Karpas-422 (cell line): ENCODE data around the gene LINS1. TPM values are rescaled to one million over a fixed set of nuclear protein-coding genes. Genes with fewer than 3 reads are reported as not detected.

Experiments used
- DNase-seq: peaks from one replicate; pipeline ENCODE4 v3.0.0-alpha.2; 2015
- H2AFZ ChIP-seq: fragments of 200-600 bp; sonication (generic); 2 replicates; pipeline ENCODE4 v1.6.1; 2014; ENCODE audit warnings: antibody characterized with exemption, low read length, mixed read lengths
- H3K27ac ChIP-seq: fragments of 200-600 bp; sonication (generic); 2 replicates; pipeline ENCODE4 v1.5.1; 2014; ENCODE audit warnings: mild to moderate bottlenecking, low read length, moderate library complexity
- H3K27me3 ChIP-seq: fragments of 200-600 bp; sonication (generic); 2 replicates; pipeline ENCODE4 v1.6.1; 2014; ENCODE audit warnings: low read length, mixed read lengths
- H3K36me3 ChIP-seq: fragments of 200-600 bp; sonication (generic); 2 replicates; pipeline ENCODE4 v1.6.1; 2014; ENCODE audit warnings: low read length, mixed read lengths; ENCODE audit not compliant: insufficient read depth
- H3K4me1 ChIP-seq: fragments of 200-600 bp; sonication (generic); 2 replicates; pipeline ENCODE4 v1.6.1; 2014; ENCODE audit warnings: mild to moderate bottlenecking, low read length, mixed read lengths
- H3K4me2 ChIP-seq: fragments of 200-600 bp; sonication (generic); 2 replicates; pipeline ENCODE4 v1.6.1; 2014; ENCODE audit warnings: low read length, low read depth, mild to moderate bottlenecking; ENCODE audit not compliant: poor library complexity, severe bottlenecking
- H3K4me3 ChIP-seq: fragments of 200-600 bp; sonication (generic); 2 replicates; pipeline ENCODE4 v1.5.1; 2014; ENCODE audit warnings: mild to moderate bottlenecking, antibody characterized with exemption, low read length, mixed read lengths
- H3K79me2 ChIP-seq: fragments of 200-600 bp; sonication (generic); 2 replicates; pipeline ENCODE4 v1.6.1; 2014; ENCODE audit warnings: mild to moderate bottlenecking, low read length, mixed read lengths
- H3K9ac ChIP-seq: fragments of 200-600 bp; sonication (generic); 2 replicates; pipeline ENCODE4 v1.6.0; 2014; ENCODE audit warnings: low read length
- H3K9me2 ChIP-seq: fragments of 200-600 bp; sonication (generic), shearing (Covaris generic); replicated peaks from 2 replicates; pipeline ENCODE4 v1.6.0; 2014; ENCODE audit warnings: mild to moderate bottlenecking, low read length, moderate library complexity; ENCODE audit not compliant: insufficient read depth
- H3K9me3 ChIP-seq: fragments of 300-700, 200-600 bp; sonication (generic); 2 replicates; pipeline ENCODE4 v1.6.1; 2014; ENCODE audit warnings: low read length, mixed read lengths
- H4K20me1 ChIP-seq: fragments of 200-600 bp; sonication (generic); 2 replicates; pipeline ENCODE4 v1.6.1; 2014; ENCODE audit warnings: mild to moderate bottlenecking, antibody characterized with exemption, low read length, low read depth; ENCODE audit not compliant: insufficient read depth
- total RNA-seq: library from RNA; depleted of rRNA; stranded (reverse); fragments of >200 nt; shearing (Covaris generic); gene quantifications from 2 replicates; pipeline ENCODE4 v1.2.3, GENCODE V29; 2014; ENCODE audit warnings: low replicate concordance

The LINS1 gene
- total RNA-seq, 1 experiment from 2014 or later: 31.7 TPM

DNA sequence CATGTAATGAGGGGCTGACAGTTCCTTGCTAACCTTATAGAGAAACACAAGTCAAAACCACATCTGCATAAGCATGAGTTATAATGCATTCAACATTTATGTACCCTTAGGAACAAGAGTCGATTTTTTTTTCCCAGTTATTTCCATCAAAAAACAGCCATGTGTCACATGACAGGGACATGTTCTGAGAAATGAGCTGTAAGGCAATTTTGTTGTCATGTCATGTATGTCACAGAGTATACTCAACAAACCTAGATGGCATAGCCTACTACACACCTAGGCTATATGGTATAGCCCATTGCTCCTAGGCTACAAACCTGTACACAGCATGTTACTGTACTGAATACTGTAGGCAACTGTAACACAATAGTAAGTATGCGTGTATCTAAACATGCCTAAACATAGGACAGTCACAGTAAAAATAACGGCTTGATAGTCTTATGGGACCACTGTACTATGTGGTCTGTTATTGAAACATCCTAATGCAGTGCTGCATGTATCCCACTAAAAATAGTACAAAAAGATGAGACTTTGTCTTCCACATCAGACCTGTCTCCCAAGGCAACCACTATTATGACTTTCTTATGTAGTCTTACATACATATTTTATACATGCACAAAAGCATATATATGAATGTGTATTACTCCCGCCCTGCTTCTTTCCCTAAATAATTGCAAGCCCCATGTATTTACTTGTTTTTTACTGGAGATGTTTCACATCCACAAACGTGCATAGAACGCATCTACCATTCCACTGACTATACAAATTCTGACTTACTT lies 34.9 kb downstream of the LINS1 start:
- Histone ChIP-seq H3K36me3 (peaks cover 8% of the 10 kb centered on the region; the same call in 1 of the 2 replicates), H3K9me3 (no peaks in the 10 kb centered on the region), H3K9me2 (no peaks in the 10 kb centered on the region), H2AFZ (no peak overlapping the region), H3K79me2 (no peaks in the 10 kb centered on the region), H3K9ac (no peak overlapping the region), H3K4me2 (no peak overlapping the region), H3K27me3 (no peaks in the 10 kb centered on the region), H4K20me1 (no peaks in the 10 kb centered on the region), H3K4me3 (no peak overlapping the region), H3K4me1 (no peaks in the 10 kb centered on the region), H3K27ac (no peak overlapping the region)
- DNase-seq: peak; percentile 29

DNA sequence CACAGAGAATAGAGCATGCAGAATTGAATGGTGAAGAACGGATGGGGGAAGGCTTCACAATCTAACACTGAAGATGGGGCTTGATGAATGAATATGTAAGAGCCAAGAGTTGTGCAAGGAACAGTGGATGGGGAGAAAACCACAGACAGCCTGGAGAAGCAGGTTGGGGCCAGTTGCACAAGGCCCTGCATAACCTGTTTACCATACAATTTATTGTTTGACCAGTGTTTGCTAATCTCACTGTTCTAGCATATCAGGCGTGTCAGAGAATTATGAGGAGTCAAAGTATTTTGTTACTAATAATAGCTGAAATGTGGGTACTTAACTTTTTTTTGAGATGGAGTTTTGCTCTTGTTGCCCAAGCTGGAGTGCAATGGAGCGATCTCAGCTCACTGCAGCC lies 36.4 kb downstream of the LINS1 start:
- Histone ChIP-seq H4K20me1 (no peaks in the 10 kb centered on the region), H3K4me2 (no peak overlapping the region), H3K27ac (no peak overlapping the region), H3K27me3 (no peaks in the 10 kb centered on the region), H3K9me2 (no peaks in the 10 kb centered on the region), H3K79me2 (no peaks in the 10 kb centered on the region), H3K9me3 (no peaks in the 10 kb centered on the region), H3K4me3 (no peak overlapping the region), H3K36me3 (no peaks in the 10 kb centered on the region), H3K4me1 (no peaks in the 10 kb centered on the region), H3K9ac (no peak overlapping the region), H2AFZ (no peak overlapping the region)
- DNase-seq: no peak

DNA sequence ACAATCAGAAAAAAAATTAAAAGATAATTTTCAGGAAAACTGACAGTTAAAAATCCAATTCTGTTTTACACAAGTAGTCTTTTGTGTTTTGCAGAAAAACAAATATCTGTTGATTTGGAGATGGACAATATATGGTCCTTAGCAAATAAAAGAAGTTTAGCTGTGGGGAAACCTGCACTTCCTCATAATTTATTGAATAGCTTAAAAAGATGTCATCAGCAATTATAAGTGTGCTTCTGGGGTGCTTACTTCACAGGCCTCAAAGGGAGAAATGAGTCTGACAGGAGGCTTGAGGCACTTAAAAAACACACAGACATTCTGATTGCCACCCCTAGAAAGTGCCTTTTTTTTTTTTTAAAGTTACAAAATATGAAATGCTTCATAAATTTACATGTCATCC lies 41.7 kb downstream of the LINS1 start:
- no peak overlapping the region for H3K9ac ChIP-seq
- DNase-seq: peak; percentile 34
- no peaks in the 10 kb centered on the region for H3K9me2 ChIP-seq
- H3K4me3 ChIP-seq: no peak overlapping the region
- H3K27ac ChIP-seq: no peak overlapping the region
- no peaks in the 10 kb centered on the region for H3K27me3 ChIP-seq
- H3K36me3 ChIP-seq: no peaks in the 10 kb centered on the region
- no peak overlapping the region for H2AFZ ChIP-seq
- H3K4me2 ChIP-seq: no peak overlapping the region
- no peaks in the 10 kb centered on the region for H4K20me1 ChIP-seq
- no peaks in the 10 kb centered on the region for H3K4me1 ChIP-seq
- H3K9me3 ChIP-seq: no peaks in the 10 kb centered on the region
- H3K79me2 ChIP-seq: no peaks in the 10 kb centered on the region

DNA sequence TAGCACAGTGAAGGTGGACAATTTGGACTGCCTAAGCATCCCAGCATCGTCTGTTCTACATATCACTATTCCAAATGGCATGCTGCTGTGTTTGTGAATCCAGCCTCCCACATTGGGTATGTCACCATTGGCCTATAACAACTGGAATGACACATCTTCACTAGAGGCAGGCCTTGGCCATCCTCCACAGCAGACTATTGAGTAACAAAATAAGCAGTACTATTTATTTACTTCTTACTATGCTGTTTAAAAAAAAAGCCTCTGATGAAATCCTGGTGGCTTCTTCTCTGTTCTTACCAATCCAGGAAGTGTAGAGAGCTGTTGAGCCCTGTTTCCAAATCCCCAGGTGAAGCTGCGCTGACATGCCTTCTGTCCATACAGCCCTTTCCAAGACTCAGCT lies 42.7 kb downstream of the LINS1 start:
- H3K9me3 ChIP-seq: no peaks in the 10 kb centered on the region
- no peak for DNase-seq
- H3K27me3 ChIP-seq: no peaks in the 10 kb centered on the region
- no peaks in the 10 kb centered on the region for H4K20me1 ChIP-seq
- H3K79me2 ChIP-seq: no peaks in the 10 kb centered on the region
- no peak overlapping the region for H3K9ac ChIP-seq
- no peaks in the 10 kb centered on the region for H3K36me3 ChIP-seq
- no peak overlapping the region for H2AFZ ChIP-seq
- no peak overlapping the region for H3K4me2 ChIP-seq
- no peaks in the 10 kb centered on the region for H3K9me2 ChIP-seq
- H3K4me1 ChIP-seq: no peaks in the 10 kb centered on the region
- H3K4me3 ChIP-seq: no peak overlapping the region
- H3K27ac ChIP-seq: no peak overlapping the region

DNA sequence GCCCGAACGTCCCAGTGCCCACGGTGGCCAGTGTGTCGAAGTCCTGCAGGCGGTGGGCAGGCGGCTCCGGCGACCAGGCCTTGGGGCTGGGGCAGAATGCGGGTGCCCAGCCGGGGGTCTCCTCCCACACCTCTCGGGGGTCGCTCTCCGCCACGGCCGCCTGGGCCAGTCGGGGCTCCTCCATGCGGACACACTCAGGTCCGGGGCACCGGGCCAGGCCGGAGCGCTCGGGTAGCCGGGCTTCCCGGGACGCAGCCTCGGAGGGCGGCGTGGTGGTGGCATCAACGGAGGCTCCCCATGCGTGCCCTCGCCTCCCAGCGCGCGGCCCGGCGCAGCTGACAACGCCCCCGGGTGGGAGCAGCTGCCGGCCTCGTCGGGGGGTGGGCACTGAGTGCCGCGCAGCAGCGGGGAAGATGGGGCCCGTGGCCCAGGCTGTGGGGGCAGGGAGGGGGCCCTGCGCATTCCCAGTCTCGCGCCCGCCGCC lies 43.2 kb downstream of the LINS1 start:
- H3K27ac ChIP-seq: no peak overlapping the region

DNA sequence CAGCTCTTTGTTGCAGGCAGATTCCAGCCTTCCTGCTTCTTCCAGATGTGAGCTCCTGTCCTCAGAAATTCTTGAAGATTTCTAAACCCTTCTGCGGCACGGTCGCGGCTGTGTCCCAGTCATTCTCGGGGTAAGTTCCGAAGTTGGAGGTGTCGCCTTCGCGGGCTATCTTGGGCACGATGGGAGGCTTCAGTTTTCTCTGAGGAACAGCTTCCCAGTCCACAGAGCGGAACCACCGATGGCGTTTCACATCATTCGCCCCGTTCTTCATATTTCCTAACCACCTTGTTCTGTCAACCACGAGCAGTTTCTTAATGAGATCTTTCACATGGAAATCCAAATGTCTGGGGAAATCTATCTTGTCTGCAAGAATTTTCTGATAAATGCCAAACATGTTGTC lies 48.5 kb downstream of the LINS1 start:
- no peaks in the 10 kb centered on the region for H3K36me3 ChIP-seq
- no peak overlapping the region for H3K27ac ChIP-seq
- H3K9me3 ChIP-seq: no peaks in the 10 kb centered on the region
- H3K4me1 ChIP-seq: no peaks in the 10 kb centered on the region
- DNase-seq: no peak
- H3K4me3 ChIP-seq: no peak overlapping the region
- H3K4me2 ChIP-seq: no peak overlapping the region
- H4K20me1 ChIP-seq: no peaks in the 10 kb centered on the region
- H3K27me3 ChIP-seq: no peaks in the 10 kb centered on the region
- no peak overlapping the region for H3K9ac ChIP-seq
- no peak overlapping the region for H2AFZ ChIP-seq
- no peaks in the 10 kb centered on the region for H3K9me2 ChIP-seq
- H3K79me2 ChIP-seq: no peaks in the 10 kb centered on the region

More for the DNA sequence above, 43.2 kb downstream of the LINS1 start:
- Histone ChIP-seq H4K20me1 (no peaks in the 10 kb centered on the region), H2AFZ (no peak overlapping the region), H3K4me3 (no peak overlapping the region), H3K4me2 (no peak overlapping the region), H3K27me3 (no peaks in the 10 kb centered on the region), H3K4me1 (no peaks in the 10 kb centered on the region), H3K9me3 (no peaks in the 10 kb centered on the region), H3K79me2 (no peaks in the 10 kb centered on the region), H3K36me3 (no peaks in the 10 kb centered on the region), H3K9ac (no peak overlapping the region), H3K9me2 (no peaks in the 10 kb centered on the region)
- DNase-seq: no peak

DNA sequence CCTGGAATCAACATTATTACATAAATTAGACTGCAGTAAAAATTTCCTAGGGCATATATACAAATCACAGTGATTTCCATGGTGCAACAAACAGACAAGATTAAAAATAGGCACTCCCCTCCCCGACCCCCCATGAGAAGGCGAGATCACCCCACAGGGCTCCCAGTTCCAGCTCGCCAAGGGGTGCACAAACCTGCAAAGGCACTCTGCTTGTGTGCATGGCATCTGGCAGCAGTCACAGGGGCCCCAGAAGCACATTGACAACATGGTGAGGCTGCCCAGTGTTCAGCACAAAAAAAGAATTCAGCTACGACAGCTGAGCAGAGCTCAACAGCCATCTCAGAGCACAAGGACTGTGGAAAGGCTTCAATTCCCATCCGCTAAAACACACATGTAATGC lies 54.0 kb downstream of the LINS1 start:
- Histone ChIP-seq H4K20me1 (no peaks in the 10 kb centered on the region), H3K27me3 (no peaks in the 10 kb centered on the region), H3K4me2 (no peak overlapping the region), H3K9ac (no peak overlapping the region), H3K9me3 (no peaks in the 10 kb centered on the region), H3K9me2 (no peaks in the 10 kb centered on the region), H2AFZ (no peak overlapping the region), H3K79me2 (no peaks in the 10 kb centered on the region), H3K27ac (no peak overlapping the region), H3K4me1 (no peaks in the 10 kb centered on the region), H3K36me3 (no peaks in the 10 kb centered on the region), H3K4me3 (no peak overlapping the region)
- DNase-seq: no peak

DNA sequence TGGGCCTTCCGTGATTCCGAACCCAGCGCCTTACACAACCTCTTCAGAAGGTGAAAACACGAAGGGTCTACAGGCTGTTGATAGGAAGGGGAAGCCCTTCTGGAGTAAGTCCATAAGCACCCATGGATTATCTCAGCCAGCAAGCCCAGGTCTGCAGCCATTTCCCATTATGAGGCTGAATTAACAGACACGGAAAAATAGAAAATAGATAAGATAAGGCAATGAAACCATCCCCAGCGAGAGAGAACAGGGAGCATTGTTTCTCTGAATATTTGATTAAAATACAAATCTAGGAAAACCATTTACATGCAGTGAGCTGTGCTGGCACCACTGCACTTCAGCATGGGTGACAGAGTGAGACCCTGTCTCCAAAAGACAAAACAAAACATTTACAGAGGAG lies 57.0 kb downstream of the LINS1 start:
- Histone ChIP-seq H3K9me3 (no peaks in the 10 kb centered on the region), H4K20me1 (no peaks in the 10 kb centered on the region), H3K4me1 (no peaks in the 10 kb centered on the region), H2AFZ (no peak overlapping the region), H3K4me2 (no peak overlapping the region), H3K9ac (no peak overlapping the region), H3K9me2 (no peaks in the 10 kb centered on the region), H3K27me3 (no peaks in the 10 kb centered on the region), H3K79me2 (no peaks in the 10 kb centered on the region), H3K4me3 (no peak overlapping the region), H3K36me3 (no peaks in the 10 kb centered on the region), H3K27ac (no peak overlapping the region)
- no peak for DNase-seq
